Stimulated activated CD4-positive, alpha-beta T cell treated with anti-CD3 and anti-CD28 coated beads, Interleukin-1b, Interleukin-23, amount 100 ng/mL, for 24 hours (primary cell): ENCODE data around the gene COL26A1.
"Not testable (repeated sequence)": the region's sequence is repeated elsewhere in the genome, so short reads cannot be mapped to it uniquely, and the experiment has no call there.

Experiments used
- DNase-seq, 4 experiments: peaks; one replicate each; pipeline ENCODE4 v3.0.0-alpha.2; 2020; ENCODE audit warnings: low read depth in 4 of 4, low spot score in 1 of 4

Gene COL26A1

GRCh38 chr7:101590663-101591435 lies 228.2 kb downstream of the COL26A1 start:
- no peak for DNase-seq

GRCh38 chr7:101591504-101591903 lies 228.8 kb downstream of the COL26A1 start:
- no peak for DNase-seq

GRCh38 chr7:101593556-101593955 lies 230.9 kb downstream of the COL26A1 start:
- DNase-seq: no peak

- no peak for DNase-seq
These were observed 232.1 kb downstream of the COL26A1 start for GRCh38 chr7:101594790-101595189.

GRCh38 chr7:101595246-101595645 lies 232.6 kb downstream of the COL26A1 start:
- no peak for DNase-seq

- no peak for DNase-seq
These were observed 233.3 kb downstream of the COL26A1 start for GRCh38 chr7:101595766-101596537.

GRCh38 chr7:101596898-101597297 lies 234.2 kb downstream of the COL26A1 start:
- no peak for DNase-seq

- no peak for DNase-seq
These were observed 235.3 kb downstream of the COL26A1 start for GRCh38 chr7:101597941-101598340.

GRCh38 chr7:101598422-101598985 lies 235.8 kb downstream of the COL26A1 start:
- DNase-seq: no peak

GRCh38 chr7:101598986-101599771 lies 236.5 kb downstream of the COL26A1 start:
- no peak for DNase-seq

- no peak for DNase-seq
These were observed 237.1 kb downstream of the COL26A1 start for GRCh38 chr7:101599787-101600186.

- no peak for DNase-seq
These were observed 239.4 kb downstream of the COL26A1 start for GRCh38 chr7:101602082-101602481.

- DNase-seq: peak; percentile 47 to 73 (median 56)
These were observed 240.0 kb downstream of the COL26A1 start for GRCh38 chr7:101602484-101603241.

- no peak for DNase-seq
These were observed 241.8 kb downstream of the COL26A1 start for GRCh38 chr7:101604331-101604933.

GRCh38 chr7:101604934-101605332 lies 242.3 kb downstream of the COL26A1 start:
- not testable (repeated sequence) for DNase-seq

GRCh38 chr7:101605611-101606497 lies 243.2 kb downstream of the COL26A1 start:
- DNase-seq: no peak

- no peak for DNase-seq
These were observed 243.8 kb downstream of the COL26A1 start for GRCh38 chr7:101606498-101606923.
